DMS53 (cell line): ENCODE measurements around the gene LPP.

Source experiments
- DNase-seq: peaks from one replicate; lab custom pipeline; 2025; lab: John Stamatoyannopoulos, UW

LPP gene

GRCh38 chr3:188137051-188137450 lies 16.9 kb upstream of the LPP start:
- no peak for DNase-seq

GRCh38 chr3:188139466-188139865 lies 14.5 kb upstream of the LPP start:
- no peak for DNase-seq

- DNase-seq: no peak
Observed at GRCh38 chr3:188146219-188146618, 7.7 kb upstream of the LPP start.

- DNase-seq: no peak
Observed at GRCh38 chr3:188147782-188148181, 6.2 kb upstream of the LPP start.

GRCh38 chr3:188148318-188148717 lies 5.6 kb upstream of the LPP start:
- DNase-seq: no peak

GRCh38 chr3:188149587-188149986 lies 4.4 kb upstream of the LPP start:
- no peak for DNase-seq

GRCh38 chr3:188150982-188151381 lies 3.0 kb upstream of the LPP start:
- no peak for DNase-seq

- DNase-seq: no peak
Observed at GRCh38 chr3:188151438-188151837, 2.5 kb upstream of the LPP start.

- DNase-seq: peak; percentile 63
Observed at GRCh38 chr3:188152660-188153436, 1.1 kb upstream of the LPP start.

- peak; percentile 93 for DNase-seq
Observed at GRCh38 chr3:188153437-188154013, 432 bp upstream of the LPP start.

- no peak for DNase-seq
Observed at GRCh38 chr3:188154809-188155574, 1.0 kb downstream of the LPP start.

GRCh38 chr3:188156056-188156455 lies 2.1 kb downstream of the LPP start:
- DNase-seq: no peak

GRCh38 chr3:188157407-188157806 lies 3.5 kb downstream of the LPP start:
- DNase-seq: no peak

GRCh38 chr3:188157971-188158370 lies 4.0 kb downstream of the LPP start:
- DNase-seq: no peak

- DNase-seq: no peak
Observed at GRCh38 chr3:188158731-188159310, 4.9 kb downstream of the LPP start.

GRCh38 chr3:188160751-188161150 lies 6.8 kb downstream of the LPP start:
- no peak for DNase-seq

GRCh38 chr3:188164248-188164687 lies 10.3 kb downstream of the LPP start:
- DNase-seq: peak; percentile 58

- DNase-seq: no peak
Observed at GRCh38 chr3:188165596-188165995, 11.6 kb downstream of the LPP start.

GRCh38 chr3:188166441-188166840 lies 12.5 kb downstream of the LPP start:
- DNase-seq: no peak

GRCh38 chr3:188168186-188168585 lies 14.2 kb downstream of the LPP start:
- DNase-seq: no peak

GRCh38 chr3:188168648-188169047 lies 14.7 kb downstream of the LPP start:
- no peak for DNase-seq

GRCh38 chr3:188169830-188170455 lies 16.0 kb downstream of the LPP start:
- peak; percentile 14 for DNase-seq
